ENCODE measurements around the gene RERE. TPM values are rescaled to one million over a fixed set of nuclear protein-coding genes. Genes with fewer than 3 reads are reported as not detected.

RERE gene
- total and polyA plus RNA-seq, 12 donors, result 46.5 to 163 (median 139) TPM

DNA sequence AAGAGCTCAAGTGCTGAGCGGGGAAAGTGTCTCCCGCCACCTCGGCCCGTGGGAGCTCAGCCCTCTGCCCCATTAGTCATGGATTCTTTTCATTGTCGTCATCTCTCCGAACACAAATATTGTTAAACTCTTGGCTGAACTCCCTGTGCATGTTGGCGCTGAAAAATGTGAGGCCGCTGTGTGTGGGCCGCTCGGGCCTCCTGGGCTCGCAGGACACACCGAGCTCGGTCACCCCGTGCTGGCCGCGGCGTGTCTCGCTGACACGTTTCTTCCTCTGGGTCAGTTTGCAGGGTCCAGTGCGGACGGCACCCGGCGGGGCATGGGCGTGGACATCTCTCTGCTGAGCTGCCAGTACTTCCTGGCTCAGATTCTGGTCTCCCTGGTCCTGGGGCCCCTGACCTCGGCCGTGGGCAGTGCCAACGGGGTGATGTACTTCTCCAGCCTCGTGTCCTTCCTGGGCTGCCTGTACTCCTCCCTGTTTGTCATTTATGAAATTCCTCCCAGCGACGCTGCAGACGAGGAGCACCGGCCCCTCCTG, 473.9 kb downstream of the RERE start:
- TF ChIP-seq, protein P1, sequence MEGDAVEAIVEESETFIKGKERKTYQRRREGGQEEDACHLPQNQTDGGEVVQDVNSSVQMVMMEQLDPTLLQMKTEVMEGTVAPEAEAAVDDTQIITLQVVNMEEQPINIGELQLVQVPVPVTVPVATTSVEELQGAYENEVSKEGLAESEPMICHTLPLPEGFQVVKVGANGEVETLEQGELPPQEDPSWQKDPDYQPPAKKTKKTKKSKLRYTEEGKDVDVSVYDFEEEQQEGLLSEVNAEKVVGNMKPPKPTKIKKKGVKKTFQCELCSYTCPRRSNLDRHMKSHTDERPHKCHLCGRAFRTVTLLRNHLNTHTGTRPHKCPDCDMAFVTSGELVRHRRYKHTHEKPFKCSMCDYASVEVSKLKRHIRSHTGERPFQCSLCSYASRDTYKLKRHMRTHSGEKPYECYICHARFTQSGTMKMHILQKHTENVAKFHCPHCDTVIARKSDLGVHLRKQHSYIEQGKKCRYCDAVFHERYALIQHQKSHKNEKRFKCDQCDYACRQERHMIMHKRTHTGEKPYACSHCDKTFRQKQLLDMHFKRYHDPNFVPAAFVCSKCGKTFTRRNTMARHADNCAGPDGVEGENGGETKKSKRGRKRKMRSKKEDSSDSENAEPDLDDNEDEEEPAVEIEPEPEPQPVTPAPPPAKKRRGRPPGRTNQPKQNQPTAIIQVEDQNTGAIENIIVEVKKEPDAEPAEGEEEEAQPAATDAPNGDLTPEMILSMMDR (IDR thresholded peaks at IDR 0.05), result no peak
- H3K27ac ChIP-seq, result peak overlapping the region in 7 of 10 donors; percentile 3 to 65 (median 39)
- H3K9me3 ChIP-seq, result no peaks in the 10 kb centered on the region
- intact Hi-C loops (cut with DNase I), result loop anchor here in 5 of 10 donors (10.0 kb wide), 2 partner anchors 329 to 369 kb away; no protein-coding TSS in a partner anchor
- H3K4me1 ChIP-seq, result peaks cover 0 to 21% (median 7%) of the 10 kb centered on the region in 9 donors
- DNase-seq, result peak; percentile 51 to 70
- 54 to 58% methylated on average over 32 of the region's 32 CpGs for WGBS, 2 donors
- ATAC-seq, result peak; percentile 51 to 85 (median 75)
- peaks cover 0 to 14% (median 0%) of the 10 kb centered on the region in 9 donors for H3K36me3 ChIP-seq
- peak overlapping the region in 4 of 10 donors; percentile 10 to 16 (median 13) for H3K4me3 ChIP-seq
- no peaks in the 10 kb centered on the region for H3K27me3 ChIP-seq

DNA sequence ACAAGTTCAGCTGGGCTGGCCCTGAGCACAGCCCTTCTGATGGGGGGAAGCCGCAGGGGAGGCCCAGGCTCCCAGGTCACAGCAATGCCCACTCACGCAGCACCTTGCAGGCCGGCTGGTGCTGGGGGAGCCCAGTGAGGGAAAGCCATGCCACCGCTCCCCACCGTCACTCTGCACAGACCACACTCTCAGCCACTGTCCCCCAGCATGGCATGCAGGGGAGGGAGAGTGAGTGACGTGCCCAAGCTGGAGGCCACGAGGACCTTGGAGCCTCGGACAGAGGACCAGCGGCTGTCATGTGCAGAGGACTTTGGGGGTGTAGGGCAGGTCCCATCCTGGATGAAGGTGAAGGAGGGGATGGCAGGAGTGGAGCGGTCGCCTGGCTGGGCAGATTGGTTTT, 474.4 kb downstream of the RERE start:
- DNase-seq (no peak), ATAC-seq (peak in 5 of 8 donors; percentile 3 to 25 (median 11))
- intact Hi-C loops (cut with DNase I), result loop anchor here in 5 of 10 donors (10.0 kb wide), 2 partner anchors 328 to 368 kb away; no protein-coding TSS in a partner anchor
- no peaks in the 10 kb centered on the region for H3K9me3 ChIP-seq
- H3K27me3 ChIP-seq, result no peaks in the 10 kb centered on the region
- peaks cover 0 to 15% (median 0%) of the 10 kb centered on the region in 9 donors for H3K36me3 ChIP-seq
- H3K4me3 ChIP-seq, result peak overlapping the region in 3 of 10 donors; percentile 10 to 15 (median 11)
- 84 to 87% methylated on average over 11 of the region's 11 CpGs for WGBS, 2 donors
- H3K4me1 ChIP-seq, result peaks cover 0 to 21% (median 5%) of the 10 kb centered on the region in 9 donors
- TF ChIP-seq, protein P1 (IDR thresholded peaks at IDR 0.05), result no peak
- peak overlapping the region in 7 of 10 donors; percentile 3 to 44 (median 30) for H3K27ac ChIP-seq

DNA sequence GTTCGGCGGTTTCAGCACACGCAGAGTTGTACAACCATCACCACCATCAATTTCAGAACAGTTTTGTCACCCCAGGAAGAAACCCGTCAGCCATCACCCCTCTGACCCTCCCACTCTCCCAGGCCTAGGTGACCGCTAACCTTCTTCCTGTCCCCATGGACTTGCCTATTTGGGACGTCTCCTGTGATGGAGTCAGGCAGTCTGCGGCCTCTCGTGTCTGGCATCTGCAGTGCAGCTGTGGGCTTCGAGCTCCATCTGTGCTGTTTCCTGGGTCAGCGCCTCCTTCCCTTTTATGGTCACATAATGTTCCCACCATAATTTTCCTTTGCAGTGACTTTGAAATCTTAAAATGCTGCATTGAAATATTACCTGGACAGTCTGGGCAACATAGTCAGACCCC, 475.1 kb downstream of the RERE start:
- Histone ChIP-seq H3K36me3 (peaks cover 0 to 15% (median 0%) of the 10 kb centered on the region in 9 donors), H3K27ac (no peak overlapping the region), H3K9me3 (no peaks in the 10 kb centered on the region), H3K4me1 (peaks cover 0 to 15% (median 4%) of the 10 kb centered on the region in 9 donors), H3K4me3 (no peak overlapping the region), H3K27me3 (no peaks in the 10 kb centered on the region)
- ATAC-seq, result peak in 4 of 8 donors; percentile 18 to 51 (median 24)
- 79 to 82% methylated on average over 10 of the region's 10 CpGs for WGBS, 2 donors
- TF ChIP-seq, protein P1 (IDR thresholded peaks at IDR 0.05), result peak in 2 of 9 donors; percentile 5 to 29
- no peak for DNase-seq
- intact Hi-C loops (cut with DNase I), result loop anchor here in 5 of 10 donors (10.0 kb wide), 2 partner anchors 328 to 368 kb away; no protein-coding TSS in a partner anchor

DNA sequence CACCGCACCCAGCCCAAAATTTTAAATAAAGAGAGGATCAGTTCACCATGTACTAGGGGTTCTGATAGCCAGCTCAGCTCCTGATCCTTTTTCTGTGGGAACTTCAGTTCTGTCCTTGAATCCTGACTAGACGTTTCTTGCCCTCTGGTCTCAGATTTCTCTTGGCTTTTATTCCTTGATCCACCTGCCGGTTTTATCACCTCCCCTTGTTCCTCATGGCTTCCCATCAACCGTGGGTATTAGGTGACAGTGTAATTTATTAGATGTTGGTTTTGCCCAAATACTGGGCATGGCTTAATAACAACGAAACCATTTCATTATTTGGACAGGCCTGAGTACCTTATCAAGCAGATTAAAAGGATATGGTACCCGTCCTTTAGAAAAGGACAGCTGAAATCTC, 477.0 kb downstream of the RERE start:
- TF ChIP-seq, protein P1 (IDR thresholded peaks at IDR 0.05), result no peak
- Histone ChIP-seq H3K4me3 (no peak overlapping the region), H3K4me1 (peaks cover 0 to 15% (median 4%) of the 10 kb centered on the region in 9 donors), H3K9me3 (no peaks in the 10 kb centered on the region), H3K27me3 (no peaks in the 10 kb centered on the region), H3K27ac (no peak overlapping the region), H3K36me3 (peaks cover 0 to 18% (median 0%) of the 10 kb centered on the region in 9 donors)
- ATAC-seq, result no peak
- DNase-seq, result no peak
- WGBS, 2 donors, result 89% methylated on average over 6 of the region's 6 CpGs
- intact Hi-C loops (cut with DNase I), result loop anchor here in 5 of 10 donors (10.0 kb wide), 2 partner anchors 326 to 366 kb away; no protein-coding TSS in a partner anchor
